Trophoblast cell (in vitro differentiated cells and primary cell): ENCODE results near the gene CPOX.

Experiments used
- DNase-seq, 2 donors: peaks; one replicate each; pipeline ENCODE4 v3.0.0-alpha.2; 2016
- H2AFZ ChIP-seq: 2 replicates; pipeline ENCODE4 v1.6.1; 2013; ENCODE audit warnings: low read length, moderate library complexity, mild to moderate bottlenecking; ENCODE audit not compliant: insufficient read depth, poor library complexity
- H2AK5ac ChIP-seq: 2 replicates; pipeline ENCODE4 v1.6.1; 2013; ENCODE audit warnings: mild to moderate bottlenecking, low read length
- H2BK120ac ChIP-seq: 2 replicates; pipeline ENCODE4 v1.6.1; 2013; ENCODE audit warnings: low read length, mild to moderate bottlenecking, moderate library complexity; ENCODE audit not compliant: insufficient read depth, poor library complexity
- H2BK12ac ChIP-seq: 2 replicates; pipeline ENCODE4 v1.6.1; 2013; ENCODE audit warnings: mild to moderate bottlenecking, low read length, moderate library complexity
- H2BK5ac ChIP-seq: 2 replicates; pipeline ENCODE4 v1.6.1; 2013; ENCODE audit warnings: low read length, low read depth, moderate library complexity, mild to moderate bottlenecking; ENCODE audit not compliant: poor library complexity
- H3K14ac ChIP-seq: 2 replicates; pipeline ENCODE4 v1.6.1; 2013; ENCODE audit warnings: mild to moderate bottlenecking, low read length
- H3K18ac ChIP-seq: 2 replicates; pipeline ENCODE4 v1.6.1; 2013; ENCODE audit warnings: mild to moderate bottlenecking, low read length
- H3K23ac ChIP-seq: 2 replicates; pipeline ENCODE4 v1.6.1; 2013; ENCODE audit warnings: low read length
- H3K27ac ChIP-seq: 2 replicates; pipeline ENCODE4 v1.5.1; 2013; ENCODE audit warnings: low read depth, mild to moderate bottlenecking, inconsistent platforms, low read length, moderate library complexity
- H3K27me3 ChIP-seq: 2 replicates; pipeline ENCODE4 v1.6.1; 2013; ENCODE audit warnings: inconsistent platforms, mild to moderate bottlenecking, low read length, moderate library complexity; ENCODE audit not compliant: insufficient read depth
- H3K36me3 ChIP-seq, 2 experiments: 1 replicate in 1 of 2; 2 replicates in 1 of 2; pipeline ENCODE4 v1.6.1; 2013; ENCODE audit warnings: low read length in 2 of 2, mild to moderate bottlenecking in 2 of 2, moderate library complexity in 1 of 2; ENCODE audit not compliant: insufficient read depth in 2 of 2, control insufficient read depth in 1 of 2
- H3K4ac ChIP-seq: 2 replicates; pipeline ENCODE4 v1.6.1; 2013; ENCODE audit warnings: low read depth, mild to moderate bottlenecking, low read length, moderate library complexity
- H3K4me1 ChIP-seq, 2 experiments: 1 replicate in 1 of 2; 2 replicates in 1 of 2; pipeline ENCODE4 v1.6.1; 2013; ENCODE audit warnings: low read length in 2 of 2, mild to moderate bottlenecking in 2 of 2, moderate library complexity in 1 of 2; ENCODE audit not compliant: insufficient read depth in 2 of 2, control insufficient read depth in 1 of 2
- H3K4me2 ChIP-seq: 2 replicates; pipeline ENCODE4 v1.6.1; 2013; ENCODE audit warnings: inconsistent platforms, mild to moderate bottlenecking, low read length, moderate library complexity
- H3K4me3 ChIP-seq: 2 replicates; pipeline ENCODE4 v1.5.1; 2013; ENCODE audit warnings: mild to moderate bottlenecking, low read depth, low read length, inconsistent platforms
- H3K79me1 ChIP-seq: one replicate; pipeline ENCODE4 v1.6.1; 2013; ENCODE audit warnings: low read length
- H3K79me2 ChIP-seq: 2 replicates; pipeline ENCODE4 v1.6.1; 2013; ENCODE audit warnings: low read length, mild to moderate bottlenecking; ENCODE audit not compliant: control insufficient read depth, insufficient read depth, poor library complexity
- H3K9ac ChIP-seq: 2 replicates; pipeline ENCODE4 v1.6.1; 2013; ENCODE audit warnings: mild to moderate bottlenecking, low read length
- H3K9me3 ChIP-seq: 2 replicates; pipeline ENCODE4 v1.6.1; 2013; ENCODE audit warnings: low read depth, mild to moderate bottlenecking, control low read depth, inconsistent platforms, low read length; ENCODE audit not compliant: insufficient read depth
- H4K12ac ChIP-seq: 2 replicates; pipeline ENCODE4 v1.6.1; 2013; ENCODE audit warnings: low read depth, mild to moderate bottlenecking, low read length, moderate library complexity
- H4K8ac ChIP-seq: 2 replicates; pipeline ENCODE4 v1.6.1; 2013; ENCODE audit warnings: low read depth, mild to moderate bottlenecking, low read length, moderate library complexity
- H4K91ac ChIP-seq: one replicate; pipeline ENCODE4 v1.6.1; 2013; ENCODE audit warnings: low read depth, mild to moderate bottlenecking, low read length, moderate library complexity
- WGBS: extraction: QIAGEN DNeasy Blood & Tissue Kit; methylation state at CpG from one replicate; pipeline ENCODE4 v1.1.7; 2013; ENCODE audit warnings: missing lambda C conversion rate; ENCODE audit not compliant: insufficient read length, insufficient coverage; ENCODE audit errors: extremely low coverage; 5-methylcytosine and 5-hydroxymethylcytosine counted together

Gene CPOX

GRCh38 chr3:98557324-98558010, 35.9 kb downstream of the CPOX start:
- no peak overlapping the region for H2AK5ac ChIP-seq
- no peaks in the 10 kb centered on the region for H3K36me3 ChIP-seq
- H3K4me3 ChIP-seq: no peak overlapping the region
- H2BK12ac ChIP-seq: no peak overlapping the region
- H3K27ac ChIP-seq: no peak overlapping the region
- H2BK5ac ChIP-seq: no peak overlapping the region
- H3K14ac ChIP-seq: no peak overlapping the region
- H4K91ac ChIP-seq: no peak overlapping the region
- no peak overlapping the region for H3K23ac ChIP-seq
- no peak overlapping the region for H2BK120ac ChIP-seq
- no peak overlapping the region for H4K12ac ChIP-seq
- no peak overlapping the region for H3K4me2 ChIP-seq
- no peak overlapping the region for H3K4ac ChIP-seq
- H4K8ac ChIP-seq: no peak overlapping the region
- H2AFZ ChIP-seq: no peak overlapping the region
- no peaks in the 10 kb centered on the region for H3K9me3 ChIP-seq
- WGBS: no CpG with 5 or more reads among the region's 4 CpGs
- DNase-seq: no peak
- no peak overlapping the region for H3K18ac ChIP-seq
- H3K27me3 ChIP-seq: no peaks in the 10 kb centered on the region
- H3K4me1 ChIP-seq: no peaks in the 10 kb centered on the region
- no peaks in the 10 kb centered on the region for H3K79me2 ChIP-seq
- H3K9ac ChIP-seq: no peak overlapping the region
- H3K79me1 ChIP-seq: no peaks in the 10 kb centered on the region

GRCh38 chr3:98556164-98557130, 37.0 kb downstream of the CPOX start:
- Histone ChIP-seq H4K8ac (no peak overlapping the region), H2BK120ac (no peak overlapping the region), H3K9me3 (no peaks in the 10 kb centered on the region), H3K23ac (no peak overlapping the region), H3K4ac (no peak overlapping the region), H4K91ac (no peak overlapping the region), H2AK5ac (no peak overlapping the region), H2BK5ac (no peak overlapping the region), H3K79me2 (no peaks in the 10 kb centered on the region), H3K18ac (no peak overlapping the region), H4K12ac (no peak overlapping the region), H3K4me2 (no peak overlapping the region), H3K79me1 (no peaks in the 10 kb centered on the region), H3K4me1 (no peaks in the 10 kb centered on the region), H2AFZ (no peak overlapping the region), H2BK12ac (no peak overlapping the region), H3K36me3 (no peaks in the 10 kb centered on the region), H3K4me3 (no peak overlapping the region), H3K27me3 (no peaks in the 10 kb centered on the region), H3K27ac (no peak overlapping the region), H3K14ac (no peak overlapping the region), H3K9ac (no peak overlapping the region)
- WGBS: no CpG with 5 or more reads among the region's 7 CpGs
- no peak for DNase-seq

- H2AK5ac ChIP-seq: no peak overlapping the region
- no peak overlapping the region for H3K14ac ChIP-seq
- no peaks in the 10 kb centered on the region for H3K36me3 ChIP-seq
- H3K79me2 ChIP-seq: no peaks in the 10 kb centered on the region
- H3K18ac ChIP-seq: no peak overlapping the region
- H4K91ac ChIP-seq: no peak overlapping the region
- H3K4me1 ChIP-seq: no peaks in the 10 kb centered on the region
- no peak overlapping the region for H3K4ac ChIP-seq
- no peak overlapping the region for H3K27ac ChIP-seq
- WGBS: no CpG with 5 or more reads among the region's 4 CpGs
- no peak overlapping the region for H2BK120ac ChIP-seq
- H2AFZ ChIP-seq: no peak overlapping the region
- no peak overlapping the region for H2BK5ac ChIP-seq
- no peak overlapping the region for H4K8ac ChIP-seq
- no peaks in the 10 kb centered on the region for H3K27me3 ChIP-seq
- no peak overlapping the region for H3K4me2 ChIP-seq
- no peaks in the 10 kb centered on the region for H3K9me3 ChIP-seq
- H2BK12ac ChIP-seq: no peak overlapping the region
- no peak overlapping the region for H3K4me3 ChIP-seq
- DNase-seq: no peak
- H3K79me1 ChIP-seq: no peaks in the 10 kb centered on the region
- H3K23ac ChIP-seq: no peak overlapping the region
- no peak overlapping the region for H3K9ac ChIP-seq
- no peak overlapping the region for H4K12ac ChIP-seq
Measured at GRCh38 chr3:98555025-98555379, 38.4 kb downstream of the CPOX start.

- Histone ChIP-seq H3K4me3 (no peak overlapping the region), H3K9ac (no peak overlapping the region), H3K23ac (no peak overlapping the region), H3K14ac (no peak overlapping the region), H2BK5ac (no peak overlapping the region), H3K27me3 (no peaks in the 10 kb centered on the region), H3K4me2 (no peak overlapping the region), H4K12ac (no peak overlapping the region), H2AFZ (no peak overlapping the region), H3K4me1 (no peaks in the 10 kb centered on the region), H3K79me2 (no peaks in the 10 kb centered on the region), H2AK5ac (no peak overlapping the region), H4K8ac (no peak overlapping the region), H3K36me3 (no peaks in the 10 kb centered on the region), H4K91ac (no peak overlapping the region), H2BK120ac (no peak overlapping the region), H2BK12ac (no peak overlapping the region), H3K9me3 (no peaks in the 10 kb centered on the region), H3K79me1 (no peaks in the 10 kb centered on the region), H3K18ac (no peak overlapping the region), H3K4ac (no peak overlapping the region), H3K27ac (no peak overlapping the region)
- peak in 1 of 2 donors; percentile 26 for DNase-seq
- no CpG with 5 or more reads among the region's 2 CpGs for WGBS
Measured at GRCh38 chr3:98554580-98554979, 38.8 kb downstream of the CPOX start.
